Omental fat pad (tissue), 4 donors: Measurements from ENCODE around the gene OTX1. TPM values are rescaled to one million over a fixed set of nuclear protein-coding genes. Genes with fewer than 3 reads are reported as not detected.
"Not testable (repeated sequence)": the region's sequence is repeated elsewhere in the genome, so short reads cannot be mapped to it uniquely, and the experiment has no call there.

ENCODE experiments used
- ATAC-seq: fragments of 150-250 bp; one replicate; pipeline ENCODE4 v1.9.1; 2016; ENCODE audit warnings: mild to moderate bottlenecking, moderate library complexity; ENCODE audit not compliant: low FRiP score
- DNase-seq: peaks from one replicate; pipeline ENCODE4 v3.0.0-alpha.2; 2019; ENCODE audit warnings: low spot score
- CTCF ChIP-seq, 3 donors: fragments of 450-650 bp; IDR thresholded peaks; one replicate each; pipeline ENCODE4 v1.5.1; 2016 to 2017; ENCODE audit warnings: antibody characterized with exemption in 3 of 3, mild to moderate bottlenecking in 3 of 3, moderate library complexity in 2 of 3
- total RNA-seq, 4 donors: library from RNA; depleted of rRNA; stranded (reverse); fragments of >200 nt; gene quantifications; one replicate each; pipeline ENCODE4 v1.1.0, GENCODE V29; 2016

Gene OTX1
- total RNA-seq, 4 donors from 2014 or later, result 0.37 TPM; not detected in 3

DNA sequence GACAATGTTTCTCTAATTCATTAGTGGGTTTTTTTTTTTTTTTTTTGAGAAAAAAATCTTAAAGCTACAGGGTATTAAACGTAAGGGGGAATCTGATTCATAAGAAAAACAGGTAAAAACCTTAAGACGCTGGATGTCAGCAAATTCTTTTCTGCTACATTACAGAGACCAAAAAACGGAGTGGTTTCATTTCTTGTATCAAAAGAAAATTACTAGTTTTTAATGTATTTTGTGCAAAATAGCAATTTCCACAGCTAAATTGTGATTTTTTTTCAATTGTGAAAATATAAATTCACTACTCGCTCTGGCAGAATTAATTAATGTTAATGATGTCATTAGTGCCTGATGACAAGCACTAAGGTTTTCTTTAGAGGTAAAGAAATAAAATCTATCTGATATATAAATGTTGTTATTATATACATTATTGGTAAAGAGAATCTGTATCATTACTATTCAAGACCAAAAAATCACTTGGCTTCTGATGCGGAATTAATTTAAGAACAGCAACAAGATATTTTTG lies 9.9 kb downstream of the OTX1 start:
- no peak for ATAC-seq
- TF ChIP-seq CTCF (IDR thresholded peaks at IDR 0.05), result no peak

DNA sequence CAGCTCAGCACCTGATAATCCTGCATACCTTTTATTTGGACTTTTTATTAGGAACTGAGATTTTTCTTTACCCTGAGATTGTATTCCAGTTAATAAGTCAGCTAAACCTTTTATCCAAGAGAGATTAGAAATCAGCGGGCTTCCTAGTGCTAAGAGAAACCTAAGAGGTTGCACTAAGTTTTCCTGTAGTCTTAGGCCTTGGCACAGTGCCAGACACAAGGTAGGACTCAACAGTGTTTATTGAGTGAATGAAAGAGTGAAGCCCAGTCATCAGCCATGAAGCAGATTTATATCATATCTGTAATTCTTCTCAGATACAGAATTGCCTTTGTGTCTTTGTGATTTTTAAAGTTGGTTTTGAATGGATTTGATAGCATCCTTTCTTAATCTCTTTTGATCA lies 13.6 kb downstream of the OTX1 start:
- DNase-seq (no peak), ATAC-seq (no peak)
- TF ChIP-seq CTCF (IDR thresholded peaks at IDR 0.05), result no peak

More for the DNA sequence above, 9.9 kb downstream of the OTX1 start:
- DNase-seq, result no peak

DNA sequence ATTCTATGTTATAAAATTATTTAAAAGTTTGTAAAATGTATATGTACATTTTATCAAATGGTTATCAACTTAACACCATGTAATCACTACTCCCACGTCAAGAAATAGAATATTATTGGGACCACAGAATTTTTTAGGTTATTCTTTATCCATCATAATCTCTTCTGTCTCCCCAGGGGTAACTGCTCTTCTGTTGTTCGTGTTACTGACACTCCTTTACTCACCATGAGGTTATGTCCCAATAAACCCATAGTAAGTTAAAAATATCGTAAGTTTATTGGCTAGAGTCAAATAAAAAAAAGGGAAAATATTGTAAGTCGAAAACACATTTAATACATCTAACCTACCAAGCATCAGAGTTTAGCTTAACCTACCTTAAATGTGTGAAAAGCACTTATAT lies 14.0 kb downstream of the OTX1 start:
- no peak for TF ChIP-seq CTCF (IDR thresholded peaks at IDR 0.05)
- no peak for ATAC-seq
- DNase-seq, result no peak

DNA sequence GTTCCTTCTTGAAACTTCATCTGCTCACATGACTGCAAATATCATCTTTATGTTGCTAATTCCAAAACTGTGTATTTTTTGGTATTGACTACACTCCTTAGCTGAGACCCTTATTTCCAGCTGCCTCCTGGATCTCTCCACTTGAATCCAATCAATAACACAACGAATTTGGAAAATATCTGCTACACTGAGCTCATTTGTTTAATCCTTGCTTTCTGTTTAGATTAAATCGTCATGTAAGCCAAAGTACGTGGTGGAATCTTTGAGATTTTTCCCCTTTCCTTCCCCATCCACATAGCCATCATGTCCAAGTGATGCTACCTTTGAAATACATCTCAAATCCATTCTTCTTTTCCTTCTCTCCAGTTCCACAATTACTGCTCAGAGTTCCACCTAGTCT lies 15.6 kb downstream of the OTX1 start:
- no peak for ATAC-seq
- DNase-seq, result no peak
- no peak for TF ChIP-seq CTCF (IDR thresholded peaks at IDR 0.05)

DNA sequence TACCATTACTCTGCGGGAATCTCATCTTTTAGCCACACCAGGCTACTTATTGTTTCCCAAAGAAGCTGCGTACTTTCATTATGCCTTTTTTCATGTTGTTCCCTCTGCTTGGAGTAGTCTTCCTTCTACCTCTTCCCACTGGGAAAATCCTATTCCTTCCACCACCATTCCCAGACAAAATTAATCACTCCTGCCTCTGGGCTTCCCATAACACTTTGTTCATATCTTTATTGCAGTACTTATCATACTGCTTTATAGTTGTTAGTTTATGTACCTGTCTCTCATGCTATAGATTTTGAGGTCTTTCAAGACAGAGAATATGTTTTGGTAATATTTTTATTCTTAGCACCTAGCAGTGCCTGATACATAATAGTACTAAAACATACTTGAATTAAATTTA lies 16.2 kb downstream of the OTX1 start:
- ATAC-seq (no peak), DNase-seq (no peak)
- TF ChIP-seq CTCF (IDR thresholded peaks at IDR 0.05), result no peak

- ATAC-seq, result no peak
- no peak for TF ChIP-seq CTCF (IDR thresholded peaks at IDR 0.05)
- no peak for DNase-seq
These were observed 21.0 kb downstream of the OTX1 start for GRCh38 chr2:63071664-63072063.

- no peak for ATAC-seq
- no peak for DNase-seq
- TF ChIP-seq CTCF (IDR thresholded peaks at IDR 0.05), result no peak
These were observed 23.4 kb downstream of the OTX1 start for GRCh38 chr2:63073994-63074393.

- not testable (repeated sequence) for DNase-seq, ATAC-seq
These were observed 23.8 kb downstream of the OTX1 start for GRCh38 chr2:63074399-63074798.
